ENCODE data around the gene KLHL10. TPM values are rescaled to one million over a fixed set of nuclear protein-coding genes. Genes with fewer than 3 reads are reported as not detected.

KLHL10 gene
- total and polyA plus RNA-seq, 9 of the 15 experiments (the other 6 are each of a cell fraction or from before 2014, with no cell fraction given): 0.06 to 0.56 (median 0.12) TPM; not detected in 5

- peak overlapping the region; percentile 52 for H3K4me3 ChIP-seq
- in situ Hi-C loops (cut with MboI) (no loop called here), intact Hi-C loops (cut with micrococcal nuclease) (no loop called here)
- peak overlapping the region; percentile 54 to 91; a peak in 3 of 4 replicates for H3K9ac ChIP-seq (ENCODE audit: insufficient read depth in 1 of 2, low read depth in 2 of 2, low read length in 2 of 2)
- no peaks in the 10 kb centered on the region; a peak in 1 of 5 replicates for H3K27me3 ChIP-seq (ENCODE audit: control insufficient read depth in 2 of 2, insufficient read depth in 2 of 2, low read length in 2 of 2)
- peak overlapping the region; percentile 66 for H3K4me2 ChIP-seq (ENCODE audit: insufficient read depth, low read length)
- FAIRE-seq (no peak), ATAC-seq (no peak), DNase-seq (ENCODE audit: extremely low read depth in 1 of 4, low spot score in 3 of 4) (peak in 2 of 4 experiments; percentile 28 to 39)
- H4K20me1 ChIP-seq (replicated peaks; ENCODE audit: control insufficient read depth, insufficient read depth, low read length): no peaks in the 10 kb centered on the region
- H2AFZ ChIP-seq (ENCODE audit: low read depth, low read length): peak overlapping the region; percentile 86
- H3K36me3 ChIP-seq (ENCODE audit: control insufficient read depth, insufficient read depth, low read length): no peaks in the 10 kb centered on the region
- CTCF ChIA-PET (ENCODE audit: low intra/inter-chr PET ratio): interaction anchor here (1.0 kb wide), 1 partner anchor 73 kb away, joined by 3 read pairs; no protein-coding TSS in a partner anchor
- POLR2A ChIA-PET: interaction anchor here (0.5 to 1.3 kb wide), 7 partner anchors 18 to 296 kb away, joined by 3 to 6 read pairs (median 3); partner anchors contain the start of gene JUP
- no TSS peak for BruUV-seq (replicated peaks)
- H3K79me2 ChIP-seq (ENCODE audit: control insufficient read depth, insufficient read depth, low read length): no peaks in the 10 kb centered on the region
- H3K27ac ChIP-seq (ENCODE audit: extremely low read depth, low read depth, low read length): 0 out of 3 replicates have a peak overlapping the region, but pooled peaks have one; percentile 22
- peaks cover 2 to 27% of the 10 kb centered on the region in 2 experiments; a peak in 3 of 5 replicates for H3K4me1 ChIP-seq (replicated peaks in 1 of 2; ENCODE audit: control insufficient read depth in 2 of 2, insufficient read depth in 2 of 2, low read length in 2 of 2)
- H3K9me1 ChIP-seq (ENCODE audit: control insufficient read depth, insufficient read depth, low read length): no peaks in the 10 kb centered on the region
- 68% methylated on average over 31 of the region's 58 CpGs for WGBS (ENCODE audit: insufficient coverage, low coverage, missing lambda C conversion rate)
- H3K9me3 ChIP-seq (replicated peaks; ENCODE audit: control insufficient read depth, insufficient read depth, low read depth, low read length): no peaks in the 10 kb centered on the region
- TF ChIP-seq BCOR (IDR thresholded peaks at IDR 0.05) (no peak), PHF20 (IDR thresholded peaks at IDR 0.05; ENCODE audit: partially characterized antibody) (no peak), MLX (CRISPR knock-in tag; conservative IDR thresholded peaks at IDR 0.05) (no peak), SETDB1 (IDR thresholded peaks at IDR 0.05; ENCODE audit: low read length) (no peak), KLF6 (CRISPR knock-in tag; IDR thresholded peaks at IDR 0.05; ENCODE audit: borderline replicate concordance) (no peak), NEUROD1 (IDR thresholded peaks at IDR 0.05; ENCODE audit: borderline replicate concordance, low read depth, low read length, partially characterized antibody) (no peak), ZNF445 (CRISPR knock-in tag; IDR thresholded peaks at IDR 0.05; ENCODE audit: low read depth) (no peak), KHSRP (IDR thresholded peaks at IDR 0.05) (no peak), NR1H2 (CRISPR knock-in tag; IDR thresholded peaks at IDR 0.05) (no peak), U2AF1 (optimal IDR thresholded peaks at IDR 0.05; ENCODE audit: low read depth, low read length) (no peak), TEAD1 (CRISPR knock-in tag; IDR thresholded peaks at IDR 0.05) (no peak), HMGN3 (IDR thresholded peaks at IDR 0.05; ENCODE audit: borderline replicate concordance, extremely low read depth, insufficient read length, low read depth, low read length) (no peak), HEY1 (CRISPR knock-in tag; IDR thresholded peaks at IDR 0.05; ENCODE audit: borderline replicate concordance) (no peak), BRF1 (IDR thresholded peaks at IDR 0.05; ENCODE audit: borderline replicate concordance, extremely low read depth, insufficient read length) (no peak), SAP30 (IDR thresholded peaks at IDR 0.05; ENCODE audit: borderline replicate concordance, insufficient read depth, low read depth, low read length, poor library complexity, severe bottlenecking) (no peak), SOX6 (IDR thresholded peaks at IDR 0.05) (no peak), DEAF1 (CRISPR knock-in tag; IDR thresholded peaks at IDR 0.05) (no peak)
- TF ChIP-seq, protein P1, sequence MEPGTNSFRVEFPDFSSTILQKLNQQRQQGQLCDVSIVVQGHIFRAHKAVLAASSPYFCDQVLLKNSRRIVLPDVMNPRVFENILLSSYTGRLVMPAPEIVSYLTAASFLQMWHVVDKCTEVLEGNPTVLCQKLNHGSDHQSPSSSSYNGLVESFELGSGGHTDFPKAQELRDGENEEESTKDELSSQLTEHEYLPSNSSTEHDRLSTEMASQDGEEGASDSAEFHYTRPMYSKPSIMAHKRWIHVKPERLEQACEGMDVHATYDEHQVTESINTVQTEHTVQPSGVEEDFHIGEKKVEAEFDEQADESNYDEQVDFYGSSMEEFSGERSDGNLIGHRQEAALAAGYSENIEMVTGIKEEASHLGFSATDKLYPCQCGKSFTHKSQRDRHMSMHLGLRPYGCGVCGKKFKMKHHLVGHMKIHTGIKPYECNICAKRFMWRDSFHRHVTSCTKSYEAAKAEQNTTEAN (CRISPR knock-in tag; IDR thresholded peaks at IDR 0.05): no peak
These were observed 26.7 kb upstream of the KLHL10 start for GRCh38 chr17:41810659-41811548.

Data from K562 (cell line).